ENCODE data around the gene ERBB4. TPM values are rescaled to one million over a fixed set of nuclear protein-coding genes. Genes with fewer than 3 reads are reported as not detected.

Gene ERBB4
- polyA plus RNA-seq, 1 donor: 0.37 TPM

- Histone ChIP-seq H3K27ac (ENCODE audit: low read length) (no peak overlapping the region), H3K36me3 (ENCODE audit: control insufficient read depth, insufficient read depth, low read length) (no peaks in the 10 kb centered on the region), H3K4me1 (ENCODE audit: control insufficient read depth, insufficient read depth, low read length) (no peaks in the 10 kb centered on the region), H3K9me3 (ENCODE audit: control insufficient read depth, low read depth, low read length) (no peaks in the 10 kb centered on the region), H3K4me3 (ENCODE audit: low read length) (no peak overlapping the region), H3K27me3 (ENCODE audit: control insufficient read depth, insufficient read depth, low read length) (peaks cover 10% of the 10 kb centered on the region)
- WGBS (ENCODE audit: insufficient coverage, low lambda C conversion rate): 40% methylated on average over 1 of the region's 1 CpG
- DNase-seq: no peak
Measured at GRCh38 chr2:212530373-212530772, 8.2 kb downstream of the ERBB4 start.

GRCh38 chr2:212528106-212528856, 10.3 kb downstream of the ERBB4 start:
- no peak for DNase-seq
- Histone ChIP-seq H3K27ac (ENCODE audit: low read length) (no peak overlapping the region), H3K36me3 (ENCODE audit: control insufficient read depth, insufficient read depth, low read length) (no peaks in the 10 kb centered on the region), H3K4me1 (ENCODE audit: control insufficient read depth, insufficient read depth, low read length) (no peaks in the 10 kb centered on the region), H3K4me3 (ENCODE audit: low read length) (no peak overlapping the region), H3K9me3 (ENCODE audit: control insufficient read depth, low read depth, low read length) (no peaks in the 10 kb centered on the region), H3K27me3 (ENCODE audit: control insufficient read depth, insufficient read depth, low read length) (peaks cover 3% of the 10 kb centered on the region)
- 80% methylated on average over 1 of the region's 6 CpGs for WGBS (ENCODE audit: insufficient coverage, low lambda C conversion rate)

GRCh38 chr2:212526059-212526458, 12.5 kb downstream of the ERBB4 start:
- no peak for DNase-seq
- H3K4me3 ChIP-seq (ENCODE audit: low read length): no peak overlapping the region
- no peak overlapping the region for H3K27ac ChIP-seq (ENCODE audit: low read length)
- H3K36me3 ChIP-seq (ENCODE audit: control insufficient read depth, insufficient read depth, low read length): no peaks in the 10 kb centered on the region
- H3K9me3 ChIP-seq (ENCODE audit: control insufficient read depth, low read depth, low read length): no peaks in the 10 kb centered on the region
- no peaks in the 10 kb centered on the region for H3K27me3 ChIP-seq (ENCODE audit: control insufficient read depth, insufficient read depth, low read length)
- no peaks in the 10 kb centered on the region for H3K4me1 ChIP-seq (ENCODE audit: control insufficient read depth, insufficient read depth, low read length)
- WGBS (ENCODE audit: insufficient coverage, low lambda C conversion rate): 100% methylated on average over 1 of the region's 1 CpG

- Histone ChIP-seq H3K27ac (ENCODE audit: low read length) (no peak overlapping the region), H3K36me3 (ENCODE audit: control insufficient read depth, insufficient read depth, low read length) (no peaks in the 10 kb centered on the region), H3K4me1 (ENCODE audit: control insufficient read depth, insufficient read depth, low read length) (no peaks in the 10 kb centered on the region), H3K4me3 (ENCODE audit: low read length) (no peak overlapping the region), H3K27me3 (ENCODE audit: control insufficient read depth, insufficient read depth, low read length) (no peaks in the 10 kb centered on the region), H3K9me3 (ENCODE audit: control insufficient read depth, low read depth, low read length) (no peaks in the 10 kb centered on the region)
- DNase-seq: no peak
- WGBS (ENCODE audit: insufficient coverage, low lambda C conversion rate): 100% methylated on average over 1 of the region's 2 CpGs
Measured at GRCh38 chr2:212523756-212524155, 14.8 kb downstream of the ERBB4 start.

- H3K4me3 ChIP-seq (ENCODE audit: low read length): no peak overlapping the region
- no peak for DNase-seq
- no peaks in the 10 kb centered on the region for H3K9me3 ChIP-seq (ENCODE audit: control insufficient read depth, low read depth, low read length)
- H3K27ac ChIP-seq (ENCODE audit: low read length): no peak overlapping the region
- no peaks in the 10 kb centered on the region for H3K36me3 ChIP-seq (ENCODE audit: control insufficient read depth, insufficient read depth, low read length)
- H3K4me1 ChIP-seq (ENCODE audit: control insufficient read depth, insufficient read depth, low read length): no peaks in the 10 kb centered on the region
- no peaks in the 10 kb centered on the region for H3K27me3 ChIP-seq (ENCODE audit: control insufficient read depth, insufficient read depth, low read length)
- 57% methylated on average over 2 of the region's 2 CpGs for WGBS (ENCODE audit: insufficient coverage, low lambda C conversion rate)
Measured at GRCh38 chr2:212520340-212520739, 18.3 kb downstream of the ERBB4 start.

- WGBS (ENCODE audit: insufficient coverage, low lambda C conversion rate): no CpG with 5 or more reads among the region's 1 CpG
- DNase-seq: no peak
- H3K4me3 ChIP-seq (ENCODE audit: low read length): no peak overlapping the region
- no peak overlapping the region for H3K27ac ChIP-seq (ENCODE audit: low read length)
- no peaks in the 10 kb centered on the region for H3K9me3 ChIP-seq (ENCODE audit: control insufficient read depth, low read depth, low read length)
- no peaks in the 10 kb centered on the region for H3K4me1 ChIP-seq (ENCODE audit: control insufficient read depth, insufficient read depth, low read length)
- no peaks in the 10 kb centered on the region for H3K27me3 ChIP-seq (ENCODE audit: control insufficient read depth, insufficient read depth, low read length)
- no peaks in the 10 kb centered on the region for H3K36me3 ChIP-seq (ENCODE audit: control insufficient read depth, insufficient read depth, low read length)
Measured at GRCh38 chr2:212517693-212518092, 20.9 kb downstream of the ERBB4 start.

GRCh38 chr2:212505586-212505985, 33.0 kb downstream of the ERBB4 start:
- Histone ChIP-seq H3K4me3 (ENCODE audit: low read length) (no peak overlapping the region), H3K27me3 (ENCODE audit: control insufficient read depth, insufficient read depth, low read length) (no peaks in the 10 kb centered on the region), H3K27ac (ENCODE audit: low read length) (no peak overlapping the region), H3K36me3 (ENCODE audit: control insufficient read depth, insufficient read depth, low read length) (no peaks in the 10 kb centered on the region), H3K4me1 (ENCODE audit: control insufficient read depth, insufficient read depth, low read length) (no peaks in the 10 kb centered on the region), H3K9me3 (ENCODE audit: control insufficient read depth, low read depth, low read length) (no peaks in the 10 kb centered on the region)
- no peak for DNase-seq
- no CpG with 5 or more reads among the region's 2 CpGs for WGBS (ENCODE audit: insufficient coverage, low lambda C conversion rate)

- no peak overlapping the region for H3K27ac ChIP-seq (ENCODE audit: low read length)
- H3K9me3 ChIP-seq (ENCODE audit: control insufficient read depth, low read depth, low read length): no peaks in the 10 kb centered on the region
- no peak for DNase-seq
- no peaks in the 10 kb centered on the region for H3K4me1 ChIP-seq (ENCODE audit: control insufficient read depth, insufficient read depth, low read length)
- H3K4me3 ChIP-seq (ENCODE audit: low read length): no peak overlapping the region
- H3K27me3 ChIP-seq (ENCODE audit: control insufficient read depth, insufficient read depth, low read length): no peaks in the 10 kb centered on the region
- H3K36me3 ChIP-seq (ENCODE audit: control insufficient read depth, insufficient read depth, low read length): no peaks in the 10 kb centered on the region
- WGBS (ENCODE audit: insufficient coverage, low lambda C conversion rate): 75% methylated on average over 1 of the region's 1 CpG
Measured at GRCh38 chr2:212495046-212495445, 43.6 kb downstream of the ERBB4 start.

- DNase-seq: no peak
Measured at GRCh38 chr2:212494418-212495020, 44.1 kb downstream of the ERBB4 start.

GRCh38 chr2:212489719-212490346, 48.8 kb downstream of the ERBB4 start:
- Histone ChIP-seq H3K9me3 (ENCODE audit: control insufficient read depth, low read depth, low read length) (no peaks in the 10 kb centered on the region), H3K27me3 (ENCODE audit: control insufficient read depth, insufficient read depth, low read length) (no peaks in the 10 kb centered on the region), H3K4me1 (ENCODE audit: control insufficient read depth, insufficient read depth, low read length) (no peaks in the 10 kb centered on the region), H3K27ac (ENCODE audit: low read length) (no peak overlapping the region), H3K4me3 (ENCODE audit: low read length) (no peak overlapping the region), H3K36me3 (ENCODE audit: control insufficient read depth, insufficient read depth, low read length) (no peaks in the 10 kb centered on the region)
- 93% methylated on average over 3 of the region's 3 CpGs for WGBS (ENCODE audit: insufficient coverage, low lambda C conversion rate)
- DNase-seq: no peak

More at GRCh38 chr2:212494418-212495020, 44.1 kb downstream of the ERBB4 start:
- no CpG with 5 or more reads among the region's 1 CpG for WGBS (ENCODE audit: insufficient coverage, low lambda C conversion rate)
- Histone ChIP-seq H3K27me3 (ENCODE audit: control insufficient read depth, insufficient read depth, low read length) (no peaks in the 10 kb centered on the region), H3K4me3 (ENCODE audit: low read length) (no peak overlapping the region), H3K4me1 (ENCODE audit: control insufficient read depth, insufficient read depth, low read length) (no peaks in the 10 kb centered on the region), H3K27ac (ENCODE audit: low read length) (no peak overlapping the region), H3K9me3 (ENCODE audit: control insufficient read depth, low read depth, low read length) (no peaks in the 10 kb centered on the region), H3K36me3 (ENCODE audit: control insufficient read depth, insufficient read depth, low read length) (no peaks in the 10 kb centered on the region)

Data from large intestine (tissue), 3 donors.